Hepatocyte (in vitro differentiated cells): ENCODE measurements around the gene CWF19L1. TPM values are rescaled to one million over a fixed set of nuclear protein-coding genes. Genes with fewer than 3 reads are reported as not detected.

ENCODE experiments used
- DNase-seq: peaks from one replicate; pipeline ENCODE4 v3.0.0-alpha.2; 2016; ENCODE audit warnings: low spot score
- H2AFZ ChIP-seq: fragments of 200-600 bp; sonication (generic); 2 replicates; pipeline ENCODE4 v1.6.0; 2016; ENCODE audit warnings: antibody characterized with exemption, mild to moderate bottlenecking
- H3K27ac ChIP-seq: fragments of 200-600 bp; sonication (generic); 2 replicates; pipeline ENCODE4 v1.5.1; 2016; ENCODE audit warnings: mild to moderate bottlenecking
- H3K27me3 ChIP-seq: fragments of 200-600 bp; sonication (generic); 2 replicates; pipeline ENCODE4 v1.6.1; 2016
- H3K36me3 ChIP-seq: fragments of 200-600 bp; sonication (generic); replicated peaks from 2 replicates; pipeline ENCODE4 v1.5.1; 2016; ENCODE audit warnings: low read depth; ENCODE audit not compliant: insufficient read depth
- H3K4me1 ChIP-seq: fragments of 200-600 bp; sonication (generic); 2 replicates; pipeline ENCODE4 v1.5.1; 2016; ENCODE audit warnings: mild to moderate bottlenecking, moderate library complexity; ENCODE audit not compliant: insufficient read depth
- H3K4me2 ChIP-seq: fragments of 200-600 bp; sonication (generic); 2 replicates; pipeline ENCODE4 v1.6.0; 2016
- H3K4me3 ChIP-seq: fragments of 200-600 bp; sonication (generic); 2 replicates; pipeline ENCODE4 v1.5.1; 2016; ENCODE audit warnings: mild to moderate bottlenecking
- H3K79me2 ChIP-seq: fragments of 200-600 bp; sonication (generic); 2 replicates; pipeline ENCODE4 v1.6.0; 2017; ENCODE audit warnings: mild to moderate bottlenecking
- H3K9me2 ChIP-seq: fragments of 200-600 bp; sonication (generic); replicated peaks from 2 replicates; pipeline ENCODE4 v1.6.0; 2017; ENCODE audit warnings: mild to moderate bottlenecking; ENCODE audit not compliant: insufficient read depth
- H3K9me3 ChIP-seq: fragments of 200-600 bp; sonication (generic); 2 replicates; pipeline ENCODE4 v1.5.1; 2016; ENCODE audit warnings: low read depth, mild to moderate bottlenecking
- H4K20me1 ChIP-seq: fragments of 200-600 bp; sonication (generic); 2 replicates; pipeline ENCODE4 v1.6.0; 2016; ENCODE audit warnings: mild to moderate bottlenecking; ENCODE audit not compliant: insufficient read depth, poor library complexity, severe bottlenecking
- EZH2 ChIP-seq: fragments of 200-600 bp; sonication (generic); IDR thresholded peaks from 2 replicates; pipeline ENCODE4 v1.6.1; 2016; ENCODE audit warnings: antibody characterized with exemption, mild to moderate bottlenecking, borderline replicate concordance
- EZH2phosphoT487 ChIP-seq: fragments of 200-600 bp; sonication (generic); IDR thresholded peaks from one replicate; pipeline ENCODE4 v1.6.1; 2018; ENCODE audit warnings: antibody characterized with exemption, mild to moderate bottlenecking, low read depth, moderate library complexity; ENCODE audit not compliant: unreplicated experiment, severe bottlenecking
- WGBS: methylation state at CpG from one replicate; pipeline ENCODE4 v1.1.6; 2016; ENCODE audit warnings: low lambda C conversion rate; ENCODE audit errors: missing lambda C conversion rate; 5-methylcytosine and 5-hydroxymethylcytosine counted together
- polyA plus RNA-seq: library from polyadenylated mRNA; unstranded; fragments of >200 nt; fragmentation: Nextera tagmentation; extraction: Ambion mirVana; gene quantifications from 2 replicates; pipeline ENCODE4 v1.2.1, GENCODE V29; 2016
- total RNA-seq: library from RNA; depleted of rRNA; stranded (reverse); fragments of >200 nt; gene quantifications from 2 replicates; pipeline ENCODE4 v1.2.3, GENCODE V29; 2014
- TF ChIP-seq, protein P1 (sequence below): fragments of 200-600 bp; sonication (generic); IDR thresholded peaks from 2 replicates; pipeline ENCODE4 v1.5.1; 2016; ENCODE audit warnings: antibody characterized with exemption, mild to moderate bottlenecking; ENCODE audit not compliant: poor library complexity

Gene CWF19L1
- total and polyA plus RNA-seq, 2 experiments from 2014 or later: 12.2 to 22.8 TPM

GRCh38 chr10:100265821-100266485, 1.5 kb downstream of the CWF19L1 start:
- peak overlapping the region; percentile 91 for H3K4me2 ChIP-seq
- H3K9me3 ChIP-seq: no peaks in the 10 kb centered on the region
- no peak overlapping the region for H3K27ac ChIP-seq
- no peak overlapping the region for H2AFZ ChIP-seq
- no peak for DNase-seq
- H3K4me3 ChIP-seq: no peak overlapping the region
- no peaks in the 10 kb centered on the region for H3K36me3 ChIP-seq
- 95% methylated on average over 15 of the region's 15 CpGs for WGBS
- TF ChIP-seq EZH2 (no peak), EZH2phosphoT487 (no peak)
- TF ChIP-seq, protein P1, sequence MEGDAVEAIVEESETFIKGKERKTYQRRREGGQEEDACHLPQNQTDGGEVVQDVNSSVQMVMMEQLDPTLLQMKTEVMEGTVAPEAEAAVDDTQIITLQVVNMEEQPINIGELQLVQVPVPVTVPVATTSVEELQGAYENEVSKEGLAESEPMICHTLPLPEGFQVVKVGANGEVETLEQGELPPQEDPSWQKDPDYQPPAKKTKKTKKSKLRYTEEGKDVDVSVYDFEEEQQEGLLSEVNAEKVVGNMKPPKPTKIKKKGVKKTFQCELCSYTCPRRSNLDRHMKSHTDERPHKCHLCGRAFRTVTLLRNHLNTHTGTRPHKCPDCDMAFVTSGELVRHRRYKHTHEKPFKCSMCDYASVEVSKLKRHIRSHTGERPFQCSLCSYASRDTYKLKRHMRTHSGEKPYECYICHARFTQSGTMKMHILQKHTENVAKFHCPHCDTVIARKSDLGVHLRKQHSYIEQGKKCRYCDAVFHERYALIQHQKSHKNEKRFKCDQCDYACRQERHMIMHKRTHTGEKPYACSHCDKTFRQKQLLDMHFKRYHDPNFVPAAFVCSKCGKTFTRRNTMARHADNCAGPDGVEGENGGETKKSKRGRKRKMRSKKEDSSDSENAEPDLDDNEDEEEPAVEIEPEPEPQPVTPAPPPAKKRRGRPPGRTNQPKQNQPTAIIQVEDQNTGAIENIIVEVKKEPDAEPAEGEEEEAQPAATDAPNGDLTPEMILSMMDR: no peak
- H4K20me1 ChIP-seq: no peaks in the 10 kb centered on the region
- peaks cover 41% of the 10 kb centered on the region for H3K79me2 ChIP-seq
- H3K9me2 ChIP-seq: no peaks in the 10 kb centered on the region
- H3K4me1 ChIP-seq: no peaks in the 10 kb centered on the region
- H3K27me3 ChIP-seq: no peaks in the 10 kb centered on the region

- H3K36me3 ChIP-seq: no peaks in the 10 kb centered on the region
- DNase-seq: no peak
- H3K4me3 ChIP-seq: no peak overlapping the region
- H3K27me3 ChIP-seq: no peaks in the 10 kb centered on the region
- no peak overlapping the region for H2AFZ ChIP-seq
- WGBS: 99% methylated on average over 3 of the region's 3 CpGs
- H4K20me1 ChIP-seq: no peaks in the 10 kb centered on the region
- H3K27ac ChIP-seq: no peak overlapping the region
- no peak for TF ChIP-seq EZH2
- TF ChIP-seq, protein P1: no peak
- TF ChIP-seq EZH2phosphoT487: no peak
- no peaks in the 10 kb centered on the region for H3K79me2 ChIP-seq
- H3K9me3 ChIP-seq: no peaks in the 10 kb centered on the region
- H3K4me2 ChIP-seq: no peak overlapping the region
- no peaks in the 10 kb centered on the region for H3K4me1 ChIP-seq
- no peaks in the 10 kb centered on the region for H3K9me2 ChIP-seq
Observed at GRCh38 chr10:100254191-100254590, 13.2 kb downstream of the CWF19L1 start.

GRCh38 chr10:100253041-100253440, 14.4 kb downstream of the CWF19L1 start:
- Histone ChIP-seq H3K9me2 (no peaks in the 10 kb centered on the region), H3K27me3 (no peaks in the 10 kb centered on the region), H3K4me1 (no peaks in the 10 kb centered on the region), H3K79me2 (no peaks in the 10 kb centered on the region), H4K20me1 (no peaks in the 10 kb centered on the region), H3K27ac (no peak overlapping the region), H3K4me3 (no peak overlapping the region), H3K9me3 (no peaks in the 10 kb centered on the region), H3K36me3 (no peaks in the 10 kb centered on the region), H2AFZ (no peak overlapping the region), H3K4me2 (no peak overlapping the region)
- WGBS: 97% methylated on average over 5 of the region's 5 CpGs
- no peak for DNase-seq
- TF ChIP-seq EZH2phosphoT487 (no peak), EZH2 (no peak)
- TF ChIP-seq, protein P1: no peak
